HG03280 (cell line): ENCODE data around the gene WDCP.
"Not testable (repeated sequence)": the region's sequence is repeated elsewhere in the genome, so short reads cannot be mapped to it uniquely, and the experiment has no call there.

ENCODE experiments used
- ATAC-seq: cut with Tn5 transposase; IDR thresholded peaks from one replicate; pipeline ENCODE4 v1.9.1; 2021; ENCODE audit warnings: mild to moderate bottlenecking, moderate library complexity; ENCODE audit not compliant: unreplicated experiment

WDCP gene

GRCh38 chr2:24046930-24047702 lies at the start of gene WDCP:
Gene WDCP (minus strand): TSS chr2:24047391. CDS start chr2:24039494, 7,897 bp downstream.
- ATAC-seq = peak; percentile 99

- not testable (repeated sequence) for ATAC-seq
These were observed 48.0 kb upstream of the WDCP start for GRCh38 chr2:24095171-24095677.

GRCh38 chr2:24093270-24093669 lies 46.1 kb upstream of the WDCP start:
- not testable (repeated sequence) for ATAC-seq

- ATAC-seq = no peak
These were observed 41.7 kb upstream of the WDCP start for GRCh38 chr2:24088821-24089359.

- ATAC-seq = no peak
These were observed 39.8 kb upstream of the WDCP start for GRCh38 chr2:24087032-24087431.

- ATAC-seq = no peak
These were observed 39.0 kb upstream of the WDCP start for GRCh38 chr2:24086241-24086640.

- ATAC-seq = no peak
These were observed 38.0 kb upstream of the WDCP start for GRCh38 chr2:24085200-24085489.

- ATAC-seq = peak; percentile 76
These were observed 37.4 kb upstream of the WDCP start, which contains the start of gene TP53I3 for GRCh38 chr2:24084386-24085199. Gene TP53I3 (minus strand): TSS chr2:24084834. CDS start chr2:24084326, 508 bp downstream.

- peak; percentile 82 for ATAC-seq
These were observed 36.6 kb upstream of the WDCP start for GRCh38 chr2:24083567-24084385.

GRCh38 chr2:24082787-24083566 lies 35.8 kb upstream of the WDCP start:
- no peak for ATAC-seq

- no peak for ATAC-seq
These were observed 33.5 kb upstream of the WDCP start for GRCh38 chr2:24080701-24081100.

- ATAC-seq = no peak
These were observed 30.7 kb upstream of the WDCP start for GRCh38 chr2:24077879-24078278.

- no peak for ATAC-seq
These were observed 30.3 kb upstream of the WDCP start for GRCh38 chr2:24077535-24077877.

GRCh38 chr2:24076849-24077534 lies 29.8 kb upstream of the WDCP start:
- peak; percentile 20 for ATAC-seq

GRCh38 chr2:24075915-24076848 lies 29.0 kb upstream of the WDCP start, which contains the start of gene SF3B6:
Gene SF3B6 (minus strand): TSS chr2:24076326. CDS start chr2:24076229, 97 bp downstream.
- ATAC-seq = peak; percentile 95

- no peak for ATAC-seq
These were observed 28.1 kb upstream of the WDCP start for GRCh38 chr2:24075259-24075658.

- no peak for ATAC-seq
These were observed 26.6 kb upstream of the WDCP start for GRCh38 chr2:24073816-24074215.

- no peak for ATAC-seq
These were observed 25.1 kb upstream of the WDCP start for GRCh38 chr2:24072259-24072658.
